HK-2 (cell line): ENCODE results near the gene MERTK.
A peak's percentile ranks its signal among the peaks of the same experiment; 100 is the strongest.

Source experiments
- DNase-seq: peaks from one replicate; pipeline ENCODE4 v3.0.0-alpha.2; 2018; ENCODE audit not compliant: unreplicated experiment

MERTK gene

DNA sequence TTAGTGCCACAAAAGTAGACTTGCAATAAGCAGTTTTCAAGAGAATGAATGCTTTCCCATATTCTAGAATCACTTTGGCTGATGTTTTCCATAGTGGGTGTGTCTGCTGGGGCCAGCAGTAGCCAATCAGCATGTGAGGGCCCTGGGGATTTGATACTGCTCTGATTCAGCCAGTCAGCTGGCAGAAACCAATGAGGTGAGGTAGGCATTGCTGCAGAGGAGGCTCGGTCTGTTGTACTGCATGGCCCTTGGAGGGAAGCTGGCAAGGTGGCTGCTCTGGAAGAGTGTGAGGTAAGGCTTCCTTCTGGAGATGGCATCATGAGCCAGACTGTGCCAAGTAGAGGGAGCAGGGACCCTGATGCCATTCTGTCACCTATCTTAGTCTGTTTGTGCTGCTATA lies 179.4 kb downstream of the MERTK start:
- peak; percentile 13 for DNase-seq
